HEK293T (cell line): Measurements from ENCODE around the gene AP5Z1.

Source experiments
- CTCF ChIA-PET: fragments of 350-600 bp; formaldehyde crosslinking; extraction: SDS; loops from one replicate; lab custom pipeline; 2021; ENCODE audit warnings: antibody characterized with exemption, inconsistent platforms; lab: Yijun Ruan, JAX
- POLR2A ChIA-PET: fragments of 350-600 bp; formaldehyde crosslinking; extraction: SDS; loops from one replicate; lab custom pipeline; 2020; ENCODE audit warnings: antibody characterized with exemption, inconsistent platforms; lab: Yijun Ruan, JAX
- DNase-seq: peaks from one replicate; pipeline ENCODE4 v3.0.0; 2012; ENCODE audit warnings: mixed read lengths; ENCODE audit errors: extremely low spot score
- ARNT ChIP-seq: fragments of 450-650 bp; IDR thresholded peaks from 2 replicates; pipeline ENCODE4 v1.6.1; 2017; ENCODE audit warnings: mild to moderate bottlenecking
- BHLHE40 ChIP-seq: fragments of 450-650 bp; IDR thresholded peaks from 2 replicates; pipeline ENCODE4 v1.6.1; 2016; ENCODE audit warnings: mild to moderate bottlenecking, moderate library complexity, borderline replicate concordance
- CTBP1 ChIP-seq: fragments of 450-650 bp; IDR thresholded peaks from 2 replicates; pipeline ENCODE4 v1.6.1; 2016; ENCODE audit warnings: borderline replicate concordance
- ELF4 ChIP-seq: fragments of 450-650 bp; IDR thresholded peaks from 2 replicates; pipeline ENCODE4 v1.6.1; 2017; ENCODE audit warnings: antibody characterized with exemption
- FOXA1 ChIP-seq: fragments of 450-650 bp; IDR thresholded peaks from 2 replicates; pipeline ENCODE4 v1.6.1; 2016; ENCODE audit warnings: mild to moderate bottlenecking
- FOXK2 ChIP-seq: fragments of 450-650 bp; IDR thresholded peaks from 2 replicates; pipeline ENCODE4 v1.6.1; 2016; ENCODE audit warnings: mild to moderate bottlenecking
- FOXM1 ChIP-seq: fragments of 450-650 bp; IDR thresholded peaks from 2 replicates; pipeline ENCODE4 v1.6.1; 2017; ENCODE audit warnings: mild to moderate bottlenecking, borderline replicate concordance
- HDGF ChIP-seq: fragments of 450-650 bp; IDR thresholded peaks from 2 replicates; pipeline ENCODE4 v1.6.1; 2017; ENCODE audit warnings: antibody characterized with exemption, borderline replicate concordance
- L3MBTL2 ChIP-seq: fragments of 450-650 bp; conservative IDR thresholded peaks from 2 replicates; pipeline ENCODE4 v1.6.1; 2016; ENCODE audit warnings: mild to moderate bottlenecking
- LEF1 ChIP-seq: fragments of 450-650 bp; IDR thresholded peaks from 2 replicates; pipeline ENCODE4 v1.6.1; 2017; ENCODE audit warnings: mild to moderate bottlenecking, borderline replicate concordance
- NFRKB ChIP-seq: fragments of 450-650 bp; IDR thresholded peaks from 2 replicates; pipeline ENCODE4 v1.6.1; 2016; ENCODE audit warnings: mild to moderate bottlenecking, moderate library complexity
- SP1 ChIP-seq: fragments of 450-650 bp; IDR thresholded peaks from 2 replicates; pipeline ENCODE4 v1.6.1; 2017
- SUZ12 ChIP-seq: fragments of 450-650 bp; IDR thresholded peaks from 2 replicates; pipeline ENCODE4 v1.6.1; 2016; ENCODE audit warnings: mild to moderate bottlenecking
- TARDBP ChIP-seq: fragments of 450-650 bp; IDR thresholded peaks from 2 replicates; pipeline ENCODE4 v1.6.1; 2016
- ZNF384 ChIP-seq: fragments of 450-650 bp; IDR thresholded peaks from 2 replicates; pipeline ENCODE4 v1.6.1; 2016
- TF ChIP-seq, protein P1 (sequence below): fragments of 450-650 bp; IDR thresholded peaks from 2 replicates; pipeline ENCODE4 v1.6.1; 2016

The AP5Z1 gene

DNA sequence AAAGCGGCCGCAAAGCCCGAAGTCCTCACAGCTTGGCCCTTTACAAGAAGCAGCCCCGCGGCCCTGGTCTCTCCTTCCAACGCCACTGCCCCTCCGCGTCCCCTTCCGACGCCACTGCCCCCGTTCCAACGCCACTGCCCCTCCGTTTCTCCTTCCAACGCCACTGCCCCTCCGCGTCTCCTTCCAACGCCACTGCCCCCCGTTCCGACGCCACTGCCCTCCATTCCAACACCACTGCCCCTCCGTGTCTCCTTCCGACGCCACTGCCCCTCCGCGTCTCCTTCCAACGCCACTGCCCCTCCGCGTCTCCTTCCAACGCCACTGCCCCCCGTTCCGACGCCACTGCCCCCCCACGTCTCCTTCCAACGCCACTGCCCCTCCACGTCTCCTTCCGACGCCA lies 33.1 kb downstream of the AP5Z1 start:
- TF ChIP-seq SUZ12 (no peak), FOXA1 (no peak), NFRKB (no peak), ZNF384 (no peak), LEF1 (no peak), FOXK2 (no peak), ELF4 (no peak)
- ChIA-PET CTCF (interaction anchor here (0.6 kb wide), 1 partner anchor 16 kb away, joined by 3 read pairs; no protein-coding TSS in a partner anchor), POLR2A (no interaction called here)
- no peak for DNase-seq

DNA sequence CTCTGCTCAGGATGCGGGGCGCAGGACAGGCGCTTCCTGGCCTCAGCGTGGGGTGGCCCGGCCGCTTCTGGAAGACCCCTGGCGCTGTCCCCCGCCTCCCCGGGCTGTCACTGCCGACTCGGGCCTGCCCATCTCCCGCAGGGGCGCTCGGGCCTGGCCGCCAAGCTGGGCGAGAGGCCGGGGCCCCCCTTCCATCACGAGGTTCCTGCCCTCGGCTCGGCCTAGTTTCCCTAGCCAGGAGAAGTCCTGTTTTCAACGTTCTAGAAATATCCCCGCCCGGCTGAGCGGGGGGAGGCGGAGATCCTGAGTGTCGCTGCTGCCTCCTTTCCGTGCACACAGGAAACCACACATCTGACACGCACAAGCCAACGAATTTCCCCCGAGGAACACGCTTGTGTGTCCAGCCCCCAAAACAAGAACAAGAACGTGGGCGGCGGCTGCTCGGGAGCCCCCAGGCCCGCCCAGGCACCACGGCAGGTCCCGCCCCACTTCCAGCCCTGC lies 33.7 kb downstream of the AP5Z1 start:
- no peak for DNase-seq
- ChIA-PET CTCF (interaction anchor here (0.6 kb wide), 1 partner anchor 26 kb away, joined by 3 read pairs; no protein-coding TSS in a partner anchor), POLR2A (no interaction called here)
- no peak for TF ChIP-seq L3MBTL2
- TF ChIP-seq FOXK2: no peak
- TF ChIP-seq SUZ12: no peak
- no peak for TF ChIP-seq FOXM1
- TF ChIP-seq HDGF: no peak
- no peak for TF ChIP-seq ZNF384

DNA sequence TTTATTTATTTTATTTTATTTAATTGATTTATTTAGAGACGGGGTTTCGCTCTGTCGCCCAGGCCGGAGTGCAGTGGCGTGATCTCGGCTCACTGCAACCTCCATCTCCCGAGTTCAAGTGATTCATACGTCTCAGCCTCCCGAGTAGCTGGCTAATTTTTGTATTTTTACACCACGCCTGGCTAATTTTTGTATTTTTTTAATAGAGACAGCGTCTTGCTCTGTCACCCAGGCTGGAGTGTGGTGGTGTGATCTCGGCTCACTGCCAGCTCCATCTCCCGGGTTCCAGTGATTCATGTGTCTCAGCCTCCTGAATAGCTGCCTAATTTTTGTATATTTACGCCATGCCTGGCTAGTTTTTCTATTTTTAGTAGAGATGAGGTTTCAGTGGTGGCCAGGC lies 34.2 kb downstream of the AP5Z1 start:
- no peak for DNase-seq
- TF ChIP-seq FOXK2 (no peak), BHLHE40 (no peak), ZNF384 (no peak), CTBP1 (no peak), HDGF (no peak), FOXM1 (no peak), LEF1 (no peak), SUZ12 (no peak), SP1 (no peak), L3MBTL2 (no peak), ARNT (no peak)
- ChIA-PET CTCF (interaction anchor here (0.6 kb wide), 1 partner anchor 25 kb away, joined by 3 read pairs; no protein-coding TSS in a partner anchor), POLR2A (no interaction called here)

DNA sequence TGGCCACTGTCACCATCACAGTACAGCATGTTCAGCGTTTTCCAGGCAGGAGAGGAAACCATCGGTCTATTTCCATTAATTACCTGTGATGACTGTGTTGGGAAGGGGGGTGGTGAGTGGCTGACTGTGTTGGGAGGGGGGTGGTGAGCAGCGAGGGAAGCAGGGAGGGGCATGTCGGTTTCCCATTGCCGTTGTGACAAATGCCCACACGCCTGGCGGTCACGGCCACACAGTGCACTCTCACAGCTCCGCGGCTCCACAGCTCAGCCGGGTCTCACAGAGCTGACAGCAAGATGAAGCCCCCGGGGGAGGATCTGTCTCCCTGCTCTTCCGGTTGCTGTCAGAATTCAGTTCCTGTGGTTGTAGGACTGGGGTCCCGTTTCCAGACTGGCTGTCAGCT lies 39.0 kb downstream of the AP5Z1 start:
- ChIA-PET CTCF (no interaction called here), POLR2A (no interaction called here)
- DNase-seq: no peak
- TF ChIP-seq, protein P1, sequence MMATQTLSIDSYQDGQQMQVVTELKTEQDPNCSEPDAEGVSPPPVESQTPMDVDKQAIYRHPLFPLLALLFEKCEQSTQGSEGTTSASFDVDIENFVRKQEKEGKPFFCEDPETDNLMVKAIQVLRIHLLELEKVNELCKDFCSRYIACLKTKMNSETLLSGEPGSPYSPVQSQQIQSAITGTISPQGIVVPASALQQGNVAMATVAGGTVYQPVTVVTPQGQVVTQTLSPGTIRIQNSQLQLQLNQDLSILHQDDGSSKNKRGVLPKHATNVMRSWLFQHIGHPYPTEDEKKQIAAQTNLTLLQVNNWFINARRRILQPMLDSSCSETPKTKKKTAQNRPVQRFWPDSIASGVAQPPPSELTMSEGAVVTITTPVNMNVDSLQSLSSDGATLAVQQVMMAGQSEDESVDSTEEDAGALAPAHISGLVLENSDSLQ: no peak
- TF ChIP-seq ARNT: no peak
- TF ChIP-seq FOXM1: no peak
- TF ChIP-seq NFRKB: no peak

DNA sequence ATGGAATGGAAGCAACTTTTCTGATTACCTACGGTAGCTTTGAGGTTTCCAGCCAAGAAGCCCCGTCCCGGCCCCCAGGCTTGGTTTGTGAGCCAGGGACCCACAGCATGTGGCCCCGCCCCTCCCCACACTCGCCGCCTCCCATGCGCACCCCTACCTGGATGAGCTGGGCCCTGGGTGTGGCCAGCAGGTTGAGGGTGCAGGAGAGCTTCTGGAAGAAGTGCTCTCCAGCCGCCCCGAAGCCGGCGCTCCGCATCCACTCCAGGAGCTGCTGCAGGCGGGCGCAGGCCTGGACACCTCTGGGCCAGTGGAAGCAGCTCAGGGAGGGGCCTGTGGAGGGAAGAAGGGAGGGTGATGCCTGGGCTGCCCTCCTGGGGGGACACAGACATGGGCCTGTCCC lies 39.7 kb downstream of the AP5Z1 start:
- DNase-seq: no peak
- TF ChIP-seq CTBP1 (no peak), BHLHE40 (no peak), FOXK2 (no peak), TARDBP (no peak), SUZ12 (no peak), FOXA1 (no peak)
- POLR2A ChIA-PET: no interaction called here
- CTCF ChIA-PET: no interaction called here

DNA sequence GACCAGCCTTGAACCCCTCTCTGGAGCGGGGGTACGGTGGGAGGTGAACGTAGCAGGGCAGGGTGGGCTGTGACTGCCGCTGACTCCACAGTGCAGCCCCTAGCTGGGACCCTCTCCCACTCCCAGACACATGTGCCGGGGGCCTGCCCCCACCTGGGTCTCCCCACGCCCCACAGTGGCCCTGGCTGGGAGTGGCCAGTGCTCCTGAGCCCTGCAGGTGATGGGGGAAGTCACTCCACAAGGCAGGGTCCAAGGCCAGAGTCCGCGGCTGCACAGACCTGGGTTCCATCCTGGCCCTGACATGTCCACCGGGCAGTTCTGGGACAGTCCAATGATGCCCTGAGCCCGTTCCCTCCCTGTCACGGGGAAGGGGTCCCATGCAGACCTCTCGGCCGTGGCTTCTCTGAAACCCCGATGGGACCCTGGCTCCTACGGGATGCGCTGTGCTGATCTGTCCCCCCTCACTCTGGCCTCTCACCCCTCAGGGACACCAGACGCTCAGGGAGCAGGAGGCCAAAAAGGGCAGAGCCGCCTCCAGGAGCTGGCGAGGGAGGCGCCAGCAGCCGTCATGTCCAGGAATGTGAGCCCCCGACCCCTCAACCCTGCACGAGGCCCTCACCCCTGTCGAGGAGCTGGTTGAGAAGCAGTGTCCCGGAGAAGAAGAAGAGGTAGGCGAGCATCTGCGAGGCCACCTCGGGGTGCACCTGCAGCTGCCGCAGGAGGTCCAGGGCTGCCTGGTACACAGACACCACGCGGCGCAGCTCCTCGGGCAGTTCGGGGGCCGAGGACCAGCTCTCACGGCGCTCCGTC lies 40.4 kb downstream of the AP5Z1 start:
- TF ChIP-seq FOXA1 (no peak), ELF4 (no peak), TARDBP (no peak), ARNT (no peak), SP1 (no peak), L3MBTL2 (no peak)
- TF ChIP-seq, protein P1: no peak
- POLR2A ChIA-PET: no interaction called here
- DNase-seq: no peak
- CTCF ChIA-PET: interaction anchor here (0.7 kb wide), 1 partner anchor 23 kb away, joined by 3 read pairs; no protein-coding TSS in a partner anchor

DNA sequence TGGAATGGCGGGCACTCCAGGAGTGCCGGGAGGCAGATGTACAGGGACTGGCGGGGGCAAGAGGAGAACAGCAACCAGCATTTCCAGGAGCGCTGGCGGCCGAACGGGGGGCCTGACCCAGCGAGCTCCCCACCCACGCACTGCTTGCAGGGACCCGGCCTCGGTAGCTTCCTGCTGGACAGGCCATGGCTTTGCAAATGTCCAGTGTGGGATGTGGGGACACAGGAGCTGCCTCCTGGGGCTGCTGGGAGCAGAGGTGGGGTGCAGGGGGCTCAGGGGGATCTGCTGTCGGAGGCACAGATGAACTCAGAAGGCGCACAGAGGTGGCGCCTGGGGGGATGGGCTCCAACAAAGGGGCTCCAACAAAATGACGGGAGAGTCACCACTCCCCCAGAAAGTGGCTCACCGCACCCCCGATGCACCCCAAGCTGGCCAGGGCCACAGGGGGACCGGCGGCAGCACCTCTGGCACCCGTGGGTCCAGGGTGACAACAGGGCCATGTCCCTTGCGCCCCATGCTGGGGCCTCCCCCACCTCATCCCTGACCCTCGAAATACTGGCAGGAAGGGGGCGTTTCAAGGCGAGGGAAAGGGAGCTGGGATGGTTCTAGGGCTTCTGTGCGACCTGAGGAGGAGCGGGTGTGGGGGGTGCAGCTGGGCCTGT lies 41.1 kb downstream of the AP5Z1 start:
- no peak for DNase-seq
- no peak for TF ChIP-seq LEF1
- no peak for TF ChIP-seq CTBP1
- no peak for TF ChIP-seq SUZ12
- no peak for TF ChIP-seq L3MBTL2
- no peak for TF ChIP-seq FOXM1
- TF ChIP-seq, protein P1: no peak
- TF ChIP-seq TARDBP: no peak
- no peak for TF ChIP-seq BHLHE40
- no peak for TF ChIP-seq FOXK2
- TF ChIP-seq FOXA1: no peak
- ChIA-PET POLR2A (no interaction called here), CTCF (interaction anchor here (0.7 kb wide), 1 partner anchor 24 kb away, joined by 3 read pairs; no protein-coding TSS in a partner anchor)
